HCT116 (cell line): ENCODE data around the gene SLC24A1.
"Not testable (repeated sequence)": the region's sequence is repeated elsewhere in the genome, so short reads cannot be mapped to it uniquely, and the experiment has no call there.

Experiments
- ATF3 ChIP-seq: IDR thresholded peaks from 2 replicates; pipeline ENCODE4 v1.6.1; 2012
- CTCF ChIP-seq, 3 experiments: fragments of 200-600 bp in 1 of 3; sonication (generic) in 1 of 3; IDR thresholded peaks in 2 of 3; conservative IDR thresholded peaks in 1 of 3; 2 replicates each; pipeline ENCODE4 v1.5.1; 2012 to 2017; ENCODE audit warnings: low read depth in 2 of 3, low read length in 2 of 3, antibody characterized with exemption in 1 of 3, borderline replicate concordance in 1 of 3, control low read depth in 1 of 3, mild to moderate bottlenecking in 1 of 3, mixed read lengths in 1 of 3, mixed run types in 1 of 3, moderate library complexity in 1 of 3; ENCODE audit not compliant: insufficient read depth in 1 of 3
- ELF1 ChIP-seq: IDR thresholded peaks from 2 replicates; pipeline ENCODE4 v1.6.1; 2012; ENCODE audit warnings: low read depth, borderline replicate concordance
- EZH2 ChIP-seq: fragments of 200-600 bp; sonication (generic); IDR thresholded peaks from 2 replicates; pipeline ENCODE4 v1.6.1; 2017; ENCODE audit warnings: antibody characterized with exemption, mixed run types
- EZH2phosphoT487 ChIP-seq: fragments of 200-600 bp; IDR thresholded peaks from 2 replicates; pipeline ENCODE4 v1.6.1; 2018; ENCODE audit warnings: antibody characterized with exemption, borderline replicate concordance
- JUND ChIP-seq: IDR thresholded peaks from 2 replicates; pipeline ENCODE4 v1.6.1; 2012
- MAX ChIP-seq: IDR thresholded peaks from 2 replicates; pipeline ENCODE4 v1.6.1; 2012
- POLR2A ChIP-seq: IDR thresholded peaks from 2 replicates; pipeline ENCODE4 v1.7.0; 2011; ENCODE audit warnings: borderline replicate concordance; ENCODE audit not compliant: insufficient read depth, insufficient read length; ENCODE audit errors: extremely low read depth
- POLR2AphosphoS5 ChIP-seq: IDR thresholded peaks from 2 replicates; pipeline ENCODE4 v1.6.1; 2011; ENCODE audit warnings: mild to moderate bottlenecking, low read depth, low read length, moderate library complexity
- RAD21 ChIP-seq: IDR thresholded peaks from 2 replicates; pipeline ENCODE4 v1.6.1; 2012; ENCODE audit warnings: low read depth, mild to moderate bottlenecking
- REST ChIP-seq: IDR thresholded peaks from 2 replicates; pipeline ENCODE4 v1.6.1; 2012; ENCODE audit warnings: low read depth
- SP1 ChIP-seq: IDR thresholded peaks from 2 replicates; pipeline ENCODE4 v1.6.1; 2012; ENCODE audit warnings: low read depth
- YY1 ChIP-seq: IDR thresholded peaks from 2 replicates; pipeline ENCODE4 v1.6.1; 2011; ENCODE audit warnings: low read length, low read depth, moderate library complexity, mild to moderate bottlenecking; ENCODE audit not compliant: insufficient replicate concordance; ENCODE audit errors: extremely low read depth

GRCh38 chr15:65615887-65616286, 5.9 kb upstream of the SLC24A1 start:
- TF ChIP-seq EZH2; CTCF (IDR thresholded peaks at IDR 0.05 in 2 of 3, conservative IDR thresholded peaks at IDR 0.05 in 1 of 3; ENCODE audit: borderline replicate concordance in 1 of 3, insufficient read depth in 1 of 3, low read depth in 2 of 3, low read length in 2 of 3); YY1; POLR2AphosphoS5; RAD21; ATF3; JUND; POLR2A; SP1; REST; MAX; EZH2phosphoT487; ELF1: not testable (repeated sequence)
